Liver (tissue), 3 donors: Measurements from ENCODE around the gene TFAP2A.

Experiments used
- EGR1 ChIP-seq, 2 donors: IDR thresholded peaks; 2 replicates each; pipeline ENCODE4 v1.6.1; 2016 to 2018; ENCODE audit warnings: antibody characterized with exemption in 2 of 2, low read depth in 2 of 2
- FOXA2 ChIP-seq: IDR thresholded peaks from 2 replicates; pipeline ENCODE4 v1.6.1; 2016; ENCODE audit warnings: antibody characterized with exemption
- GABPA ChIP-seq, 2 donors: IDR thresholded peaks in 1 of 2; conservative IDR thresholded peaks in 1 of 2; 2 replicates each; pipeline ENCODE4 v1.6.1; 2016; ENCODE audit warnings: antibody characterized with exemption in 2 of 2, mild to moderate bottlenecking in 1 of 2, moderate library complexity in 1 of 2
- HNF4G ChIP-seq: IDR thresholded peaks from 2 replicates; pipeline ENCODE4 v1.6.1; 2016; ENCODE audit warnings: antibody characterized with exemption
- JUND ChIP-seq, 2 donors: IDR thresholded peaks; 2 replicates each; pipeline ENCODE4 v1.6.1; 2016; ENCODE audit warnings: antibody characterized with exemption in 2 of 2
- NR2F2 ChIP-seq: IDR thresholded peaks from 2 replicates; pipeline ENCODE4 v1.6.1; 2016; ENCODE audit warnings: antibody characterized with exemption
- RAD21 ChIP-seq, 2 donors: IDR thresholded peaks; 2 replicates each; pipeline ENCODE4 v1.6.1; 2016; ENCODE audit warnings: antibody characterized with exemption in 2 of 2, mild to moderate bottlenecking in 2 of 2
- REST ChIP-seq: IDR thresholded peaks from 2 replicates; pipeline ENCODE4 v1.6.1; 2016; ENCODE audit warnings: antibody characterized with exemption, mild to moderate bottlenecking
- TAF1 ChIP-seq: conservative IDR thresholded peaks from 2 replicates; pipeline ENCODE4 v1.6.1; 2016; ENCODE audit warnings: antibody characterized with exemption, mild to moderate bottlenecking
- YY1 ChIP-seq: IDR thresholded peaks from 2 replicates; pipeline ENCODE4 v1.6.1; 2016; ENCODE audit warnings: antibody characterized with exemption, mild to moderate bottlenecking
- TF ChIP-seq, protein P1 (sequence below): IDR thresholded peaks from 2 replicates; pipeline ENCODE4 v1.6.1; 2016; ENCODE audit warnings: antibody characterized with exemption
- TF ChIP-seq, protein P2 (sequence below): fragments of 150-350 bp; IDR thresholded peaks from 2 replicates; pipeline ENCODE4 v1.5.1; 2017; ENCODE audit warnings: improper control_type of control experiment, low read depth, low read length; ENCODE audit not compliant: missing input control
- TF ChIP-seq, protein P3 (sequence below): IDR thresholded peaks from 2 replicates; pipeline ENCODE4 v1.6.1; 2016; ENCODE audit warnings: antibody characterized with exemption
- TF ChIP-seq, protein P4 (sequence below): IDR thresholded peaks from 2 replicates; pipeline ENCODE4 v1.6.1; 2016; ENCODE audit warnings: antibody characterized with exemption
- donor health status: healthy.
- donor health status: healthy.

- TF ChIP-seq, protein P1, sequence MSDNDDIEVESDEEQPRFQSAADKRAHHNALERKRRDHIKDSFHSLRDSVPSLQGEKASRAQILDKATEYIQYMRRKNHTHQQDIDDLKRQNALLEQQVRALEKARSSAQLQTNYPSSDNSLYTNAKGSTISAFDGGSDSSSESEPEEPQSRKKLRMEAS: no peak
- no peak for TF ChIP-seq GABPA (IDR thresholded peaks at IDR 0.05 in 1 of 2, conservative IDR thresholded peaks at IDR 0.05 in 1 of 2)
- TF ChIP-seq, protein P2, sequence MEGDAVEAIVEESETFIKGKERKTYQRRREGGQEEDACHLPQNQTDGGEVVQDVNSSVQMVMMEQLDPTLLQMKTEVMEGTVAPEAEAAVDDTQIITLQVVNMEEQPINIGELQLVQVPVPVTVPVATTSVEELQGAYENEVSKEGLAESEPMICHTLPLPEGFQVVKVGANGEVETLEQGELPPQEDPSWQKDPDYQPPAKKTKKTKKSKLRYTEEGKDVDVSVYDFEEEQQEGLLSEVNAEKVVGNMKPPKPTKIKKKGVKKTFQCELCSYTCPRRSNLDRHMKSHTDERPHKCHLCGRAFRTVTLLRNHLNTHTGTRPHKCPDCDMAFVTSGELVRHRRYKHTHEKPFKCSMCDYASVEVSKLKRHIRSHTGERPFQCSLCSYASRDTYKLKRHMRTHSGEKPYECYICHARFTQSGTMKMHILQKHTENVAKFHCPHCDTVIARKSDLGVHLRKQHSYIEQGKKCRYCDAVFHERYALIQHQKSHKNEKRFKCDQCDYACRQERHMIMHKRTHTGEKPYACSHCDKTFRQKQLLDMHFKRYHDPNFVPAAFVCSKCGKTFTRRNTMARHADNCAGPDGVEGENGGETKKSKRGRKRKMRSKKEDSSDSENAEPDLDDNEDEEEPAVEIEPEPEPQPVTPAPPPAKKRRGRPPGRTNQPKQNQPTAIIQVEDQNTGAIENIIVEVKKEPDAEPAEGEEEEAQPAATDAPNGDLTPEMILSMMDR: no peak
- no peak for TF ChIP-seq JUND (IDR thresholded peaks at IDR 0.05)
- TF ChIP-seq TAF1: no peak
- no peak for TF ChIP-seq REST
- no peak for TF ChIP-seq EGR1 (IDR thresholded peaks at IDR 0.05; ENCODE audit: low read depth in 2 of 2)
- no peak for TF ChIP-seq RAD21 (IDR thresholded peaks at IDR 0.05)
- TF ChIP-seq, protein P3, sequence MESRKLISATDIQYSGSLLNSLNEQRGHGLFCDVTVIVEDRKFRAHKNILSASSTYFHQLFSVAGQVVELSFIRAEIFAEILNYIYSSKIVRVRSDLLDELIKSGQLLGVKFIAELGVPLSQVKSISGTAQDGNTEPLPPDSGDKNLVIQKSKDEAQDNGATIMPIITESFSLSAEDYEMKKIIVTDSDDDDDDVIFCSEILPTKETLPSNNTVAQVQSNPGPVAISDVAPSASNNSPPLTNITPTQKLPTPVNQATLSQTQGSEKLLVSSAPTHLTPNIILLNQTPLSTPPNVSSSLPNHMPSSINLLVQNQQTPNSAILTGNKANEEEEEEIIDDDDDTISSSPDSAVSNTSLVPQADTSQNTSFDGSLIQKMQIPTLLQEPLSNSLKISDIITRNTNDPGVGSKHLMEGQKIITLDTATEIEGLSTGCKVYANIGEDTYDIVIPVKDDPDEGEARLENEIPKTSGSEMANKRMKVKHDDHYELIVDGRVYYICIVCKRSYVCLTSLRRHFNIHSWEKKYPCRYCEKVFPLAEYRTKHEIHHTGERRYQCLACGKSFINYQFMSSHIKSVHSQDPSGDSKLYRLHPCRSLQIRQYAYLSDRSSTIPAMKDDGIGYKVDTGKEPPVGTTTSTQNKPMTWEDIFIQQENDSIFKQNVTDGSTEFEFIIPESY: no peak
- no peak for TF ChIP-seq FOXA2
- TF ChIP-seq YY1: no peak
- TF ChIP-seq HNF4G: no peak
- no peak for TF ChIP-seq NR2F2
- TF ChIP-seq, protein P4, sequence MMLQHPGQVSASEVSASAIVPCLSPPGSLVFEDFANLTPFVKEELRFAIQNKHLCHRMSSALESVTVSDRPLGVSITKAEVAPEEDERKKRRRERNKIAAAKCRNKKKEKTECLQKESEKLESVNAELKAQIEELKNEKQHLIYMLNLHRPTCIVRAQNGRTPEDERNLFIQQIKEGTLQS: no peak
Observed at GRCh38 chr6:10404799-10405512, 9.9 kb downstream of the TFAP2A start.
